Superior temporal gyrus (tissue), 1 donor: ENCODE measurements around the gene FAM78A.
"Not testable (repeated sequence)": the region's sequence is repeated elsewhere in the genome, so short reads cannot be mapped to it uniquely, and the experiment has no call there.

Experiments used
- DNase-seq: peaks from one replicate; pipeline ENCODE4 v3.0.0-alpha.2; 2016; ENCODE audit errors: extremely low spot score

Gene FAM78A

DNA sequence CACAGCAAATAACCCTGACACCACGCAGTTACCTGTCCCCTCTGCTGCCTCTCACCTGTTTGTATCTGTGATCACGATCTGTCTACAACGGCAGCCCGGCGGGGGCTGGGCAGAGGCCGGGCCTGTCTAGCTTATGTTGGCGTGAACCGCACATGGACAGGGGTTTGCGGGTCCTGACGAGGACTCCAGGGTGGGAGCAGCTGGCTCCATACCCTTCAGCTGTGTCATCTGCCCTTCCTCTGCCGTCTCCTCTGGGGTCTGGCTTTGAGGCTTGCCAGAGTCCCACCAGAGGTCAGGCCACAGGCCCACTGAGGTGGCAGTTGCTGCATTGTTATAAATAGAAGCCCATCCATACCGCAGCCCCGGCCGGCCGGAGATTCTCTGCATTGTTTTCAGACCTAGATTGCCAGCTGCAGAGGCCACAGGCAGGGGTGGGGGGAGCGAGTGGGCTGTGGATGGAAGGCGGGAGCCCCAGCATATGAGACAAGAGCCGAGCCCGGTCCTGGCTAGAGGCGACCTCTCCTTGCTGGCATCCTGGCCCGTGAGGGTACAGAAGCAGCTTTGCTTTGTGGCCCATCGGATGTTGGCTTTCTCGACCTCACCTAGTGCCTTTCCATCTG, 37.8 kb downstream of the FAM78A start:
- DNase-seq = no peak

GRCh38 chr9:131237931-131238401, 38.3 kb downstream of the FAM78A start:
- no peak for DNase-seq

DNA sequence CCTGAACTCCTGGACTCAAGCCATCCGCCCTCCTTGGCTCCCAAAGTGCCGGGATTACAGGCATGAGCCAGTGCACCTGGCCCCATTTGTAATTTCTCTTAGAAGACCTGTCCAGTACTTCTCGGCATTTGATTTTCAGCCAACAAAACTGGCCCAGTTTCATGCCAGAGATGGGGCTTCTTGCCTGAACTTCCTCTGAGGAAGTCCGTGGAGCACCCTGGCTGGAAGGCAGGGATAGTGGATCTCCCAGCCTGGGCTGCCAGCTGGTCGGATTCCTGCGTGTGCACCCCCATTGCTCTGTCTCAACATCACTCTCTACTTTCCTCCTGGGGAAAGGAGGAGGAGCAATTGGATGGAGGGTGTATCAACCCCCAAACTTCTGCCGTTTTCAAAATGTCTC, 39.0 kb downstream of the FAM78A start:
- no peak for DNase-seq

DNA sequence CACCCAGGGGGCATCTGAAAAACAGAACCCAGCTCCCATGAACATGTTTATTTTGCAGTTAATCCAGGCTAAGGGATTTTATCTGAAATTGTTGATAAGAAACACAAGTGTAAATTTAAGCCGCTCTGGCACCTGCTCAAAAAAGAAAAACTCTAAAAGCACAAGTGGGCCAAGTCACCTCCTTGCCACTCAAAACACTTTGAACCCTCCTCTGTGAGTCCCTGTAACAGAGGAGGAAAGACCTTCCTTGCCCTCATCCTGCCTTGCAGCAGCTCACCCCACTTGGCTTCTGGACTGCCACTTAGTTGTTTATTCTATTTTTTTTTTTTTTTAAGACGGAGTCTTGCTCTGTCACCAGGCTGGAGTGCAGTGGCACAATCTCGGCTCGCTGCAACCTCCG, 39.5 kb downstream of the FAM78A start:
- no peak for DNase-seq

DNA sequence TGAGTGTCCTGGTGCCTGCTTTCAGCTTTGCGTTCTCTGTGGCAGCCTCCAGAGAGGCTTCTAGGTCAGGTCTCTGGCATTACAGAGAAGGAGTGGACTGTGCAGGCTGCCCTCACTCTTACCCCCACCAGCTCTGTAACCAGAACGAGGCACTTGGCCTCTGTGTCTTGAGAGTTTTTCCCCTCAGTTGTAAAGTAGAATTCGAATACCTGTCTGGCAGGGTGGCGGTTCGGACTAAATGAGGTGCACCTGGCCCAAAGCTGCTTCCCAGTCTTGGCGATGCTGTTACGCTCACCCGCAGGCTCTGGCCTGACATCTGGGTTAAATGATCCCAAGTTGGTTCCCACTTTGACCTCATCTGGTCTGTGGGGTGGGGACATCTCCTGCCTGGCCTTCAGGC, 40.1 kb downstream of the FAM78A start:
- DNase-seq = no peak

GRCh38 chr9:131235480-131235851, 40.8 kb downstream of the FAM78A start:
- DNase-seq = no peak

- no peak for DNase-seq
These were observed 41.4 kb downstream of the FAM78A start for GRCh38 chr9:131234799-131235479.

GRCh38 chr9:131233995-131234394, 42.3 kb downstream of the FAM78A start:
- DNase-seq = no peak

DNA sequence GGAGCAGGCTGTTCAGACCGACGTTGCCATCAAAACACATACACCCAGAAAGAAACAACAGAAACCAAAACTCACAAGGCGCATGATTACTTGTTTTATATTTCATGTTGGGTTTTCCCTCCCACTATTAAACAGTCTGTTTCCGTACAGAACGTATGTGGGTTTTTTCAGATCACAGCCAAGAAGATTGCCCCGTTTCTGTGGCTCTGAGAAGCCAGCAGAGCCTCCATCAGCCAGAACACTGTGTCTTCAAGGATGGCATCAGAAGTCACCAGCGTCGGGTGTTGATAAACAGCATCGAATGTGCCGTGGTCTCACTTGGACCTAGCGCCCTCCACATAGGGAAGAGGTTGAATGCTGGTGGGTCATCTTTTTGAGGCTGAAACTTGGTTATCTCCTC, 42.8 kb downstream of the FAM78A start:
- DNase-seq = no peak

- no peak for DNase-seq
These were observed 47.3 kb downstream of the FAM78A start for GRCh38 chr9:131228988-131229387.

DNA sequence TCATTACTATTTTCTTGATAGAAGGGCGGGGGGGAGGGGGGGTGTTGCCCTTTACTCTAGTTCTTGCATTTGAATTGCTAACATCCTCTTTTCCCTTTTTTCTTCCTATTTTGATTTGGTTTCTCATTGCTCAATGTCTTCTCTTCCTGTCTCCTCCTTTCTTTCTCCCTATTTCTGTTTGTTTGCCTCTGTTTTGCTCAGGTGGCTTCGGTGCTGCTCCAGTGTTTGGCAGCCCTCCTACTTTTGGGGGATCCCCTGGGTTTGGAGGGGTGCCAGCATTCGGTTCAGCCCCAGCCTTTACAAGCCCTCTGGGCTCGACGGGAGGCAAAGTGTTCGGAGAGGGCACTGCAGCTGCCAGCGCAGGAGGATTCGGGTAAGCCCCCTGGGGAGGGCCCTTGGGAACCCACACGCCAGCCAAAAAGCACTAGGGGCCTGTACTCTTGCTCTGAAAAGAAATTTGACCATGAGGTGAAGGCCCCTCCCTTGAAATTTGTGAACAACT, 48.3 kb downstream of the FAM78A start:
- no peak for DNase-seq

GRCh38 chr9:131227112-131227958, 49.0 kb downstream of the FAM78A start:
- DNase-seq = no peak

- DNase-seq = no peak
These were observed 50.1 kb downstream of the FAM78A start for GRCh38 chr9:131226226-131226625.

GRCh38 chr9:131222460-131222859, 53.9 kb downstream of the FAM78A start:
- no peak for DNase-seq

- DNase-seq = no peak
These were observed 55.8 kb downstream of the FAM78A start for GRCh38 chr9:131220485-131220884.

DNA sequence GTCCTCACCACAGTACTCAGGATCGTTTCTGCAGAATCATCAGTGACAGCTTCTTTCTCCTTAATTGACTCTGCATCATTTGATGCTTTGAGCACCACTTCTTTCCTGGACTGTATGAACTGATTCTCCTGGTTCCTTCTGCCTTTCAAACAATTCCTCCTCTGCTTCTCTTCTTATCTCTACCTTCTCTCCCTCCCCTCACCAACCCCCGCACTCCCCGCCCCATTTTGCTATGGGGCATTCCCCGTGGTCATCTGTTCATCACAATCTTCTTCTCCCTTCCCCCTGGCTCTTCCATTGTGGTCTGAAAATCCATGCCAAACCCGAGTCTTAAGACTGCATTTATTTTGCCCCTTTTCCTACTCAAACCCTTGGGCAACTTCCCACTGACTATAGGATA, 57.9 kb downstream of the FAM78A start:
- DNase-seq = no peak

GRCh38 chr9:131217331-131218031, 58.8 kb downstream of the FAM78A start:
- DNase-seq = no peak

DNA sequence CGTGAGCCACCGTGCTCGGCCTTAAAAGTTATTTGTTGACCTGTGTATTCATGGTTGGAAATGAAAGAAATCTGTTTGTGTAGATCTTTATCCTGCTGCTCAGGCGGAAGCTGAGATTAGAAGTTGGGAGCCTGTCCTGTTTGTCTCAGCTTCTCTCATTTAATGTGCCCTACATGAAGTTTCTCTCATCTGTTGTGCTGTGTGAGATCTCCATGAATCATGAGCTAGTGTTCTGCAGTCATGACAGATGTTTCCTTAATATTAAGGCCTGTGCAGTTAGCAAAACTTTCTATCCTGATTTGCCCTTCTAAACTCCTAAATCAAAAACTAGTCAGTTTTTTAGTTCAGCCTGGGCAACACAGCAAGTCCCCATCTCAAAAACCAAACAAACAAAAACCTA, 59.5 kb downstream of the FAM78A start:
- no peak for DNase-seq

DNA sequence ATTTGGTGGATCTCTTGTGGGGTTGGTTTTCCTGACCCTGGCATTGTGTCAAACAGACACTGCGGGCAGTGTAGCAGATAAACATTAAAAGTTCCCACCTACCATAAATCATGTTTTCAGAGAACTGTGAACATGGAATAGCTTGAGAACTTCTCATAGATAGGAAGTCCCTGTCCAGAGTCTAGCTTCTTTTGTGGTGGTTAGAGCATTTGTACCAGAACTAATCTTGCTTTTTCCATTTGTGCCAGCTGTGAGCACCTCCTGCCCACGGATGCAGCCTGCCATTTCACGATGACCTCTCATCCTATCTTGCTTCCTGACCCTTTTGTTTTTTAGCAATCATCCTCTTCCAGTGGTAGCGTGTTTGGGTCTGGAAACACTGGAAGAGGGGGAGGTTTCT, 61.4 kb downstream of the FAM78A start:
- DNase-seq = no peak

DNA sequence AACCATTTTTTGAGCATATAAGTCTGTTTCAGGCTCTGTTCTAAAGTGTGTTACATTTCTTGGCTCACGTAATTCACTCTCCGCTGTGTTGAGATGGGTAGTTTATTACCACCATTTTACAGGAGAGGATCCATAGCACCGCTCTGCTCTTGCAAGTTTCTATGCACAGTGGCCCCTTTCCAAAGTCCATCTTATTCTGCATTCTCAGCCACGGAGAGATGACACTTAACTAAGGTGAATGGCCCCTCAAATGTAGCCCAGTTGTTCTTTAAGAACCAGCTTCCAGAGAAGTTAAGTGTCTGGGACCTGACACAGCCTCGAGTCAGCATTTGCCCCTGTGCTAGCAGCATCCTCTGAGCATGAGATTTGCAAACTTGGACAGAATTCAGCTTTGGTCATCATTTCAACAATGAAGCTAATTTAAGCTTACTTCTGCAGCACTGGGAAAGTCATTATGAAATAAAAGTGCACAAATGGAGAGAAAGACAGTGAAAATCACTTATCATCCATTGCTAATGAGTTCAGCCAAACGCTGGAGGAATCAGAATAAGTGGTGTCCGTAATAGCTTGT, 61.9 kb downstream of the FAM78A start:
- DNase-seq = peak; percentile 79

DNA sequence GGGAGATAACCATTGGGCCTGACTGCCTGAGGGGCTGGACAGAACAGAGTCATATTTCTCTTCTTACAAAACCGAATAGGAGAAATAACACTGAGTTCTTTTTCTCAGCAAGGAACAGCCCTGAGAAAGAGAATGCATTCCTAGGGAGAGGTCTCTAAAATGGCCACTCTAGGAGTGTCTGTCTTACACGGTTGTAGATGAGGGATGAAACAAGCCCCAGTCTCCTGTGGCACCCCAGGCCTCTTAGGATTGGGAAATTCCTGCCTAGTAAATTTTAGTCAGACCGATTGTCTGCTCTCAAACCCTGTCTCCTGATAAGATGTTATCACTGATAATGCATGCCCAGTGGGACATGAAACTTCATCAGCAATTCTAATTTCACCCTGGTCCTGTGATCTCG, 64.4 kb downstream of the FAM78A start:
- DNase-seq = not testable (repeated sequence)
